Mammary epithelial cell (primary cell): ENCODE data around the gene RAB39A.

Experiments used
- EZH2 ChIP-seq: IDR thresholded peaks from 2 replicates; pipeline ENCODE4 v1.6.1; 2012; ENCODE audit warnings: low read length, inconsistent platforms, borderline replicate concordance
- TF ChIP-seq, protein P1 (sequence below), 2 donors: IDR thresholded peaks in 1 of 2; conservative IDR thresholded peaks in 1 of 2; 2 replicates each; pipeline ENCODE4 v1.5.1; 2011 to 2012; ENCODE audit warnings: inconsistent platforms in 2 of 2, low read length in 2 of 2, mild to moderate bottlenecking in 2 of 2, control low read depth in 1 of 2, low read depth in 1 of 2; ENCODE audit not compliant: insufficient read depth in 1 of 2; ENCODE audit errors: extremely low read depth in 1 of 2

DNA sequence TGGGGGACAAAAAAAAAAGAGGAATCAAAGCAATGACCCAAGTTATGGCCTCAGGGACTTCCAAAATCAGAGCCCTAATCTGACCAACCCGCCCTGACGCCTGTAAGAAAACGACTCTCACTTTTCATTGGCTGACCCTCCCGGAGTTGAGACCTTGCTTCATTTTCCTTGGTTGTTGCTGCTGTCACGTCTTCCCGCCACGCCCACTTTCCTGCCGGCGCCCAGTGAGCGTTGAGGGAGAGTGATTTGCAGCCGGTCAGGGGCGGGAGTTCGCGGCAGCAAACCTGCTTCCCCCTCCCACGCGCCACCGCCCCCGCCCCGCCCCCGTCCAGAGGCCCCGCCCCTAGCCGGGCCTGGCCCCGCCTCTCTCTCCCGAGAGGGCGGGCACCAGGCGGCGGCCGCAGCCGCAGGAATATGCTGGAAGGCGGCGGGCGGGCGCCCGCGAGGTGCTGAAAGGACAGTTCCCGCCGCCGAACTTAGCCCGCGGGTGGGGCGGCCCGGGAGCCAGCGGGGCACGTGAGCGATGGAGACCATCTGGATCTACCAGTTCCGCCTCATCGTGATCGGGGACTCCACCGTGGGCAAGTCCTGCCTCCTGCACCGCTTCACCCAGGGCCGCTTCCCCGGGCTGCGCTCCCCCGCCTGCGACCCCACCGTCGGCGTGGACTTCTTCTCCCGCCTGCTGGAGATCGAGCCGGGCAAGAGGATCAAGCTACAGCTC is at the start of gene RAB39A:
- TF ChIP-seq, protein P1, sequence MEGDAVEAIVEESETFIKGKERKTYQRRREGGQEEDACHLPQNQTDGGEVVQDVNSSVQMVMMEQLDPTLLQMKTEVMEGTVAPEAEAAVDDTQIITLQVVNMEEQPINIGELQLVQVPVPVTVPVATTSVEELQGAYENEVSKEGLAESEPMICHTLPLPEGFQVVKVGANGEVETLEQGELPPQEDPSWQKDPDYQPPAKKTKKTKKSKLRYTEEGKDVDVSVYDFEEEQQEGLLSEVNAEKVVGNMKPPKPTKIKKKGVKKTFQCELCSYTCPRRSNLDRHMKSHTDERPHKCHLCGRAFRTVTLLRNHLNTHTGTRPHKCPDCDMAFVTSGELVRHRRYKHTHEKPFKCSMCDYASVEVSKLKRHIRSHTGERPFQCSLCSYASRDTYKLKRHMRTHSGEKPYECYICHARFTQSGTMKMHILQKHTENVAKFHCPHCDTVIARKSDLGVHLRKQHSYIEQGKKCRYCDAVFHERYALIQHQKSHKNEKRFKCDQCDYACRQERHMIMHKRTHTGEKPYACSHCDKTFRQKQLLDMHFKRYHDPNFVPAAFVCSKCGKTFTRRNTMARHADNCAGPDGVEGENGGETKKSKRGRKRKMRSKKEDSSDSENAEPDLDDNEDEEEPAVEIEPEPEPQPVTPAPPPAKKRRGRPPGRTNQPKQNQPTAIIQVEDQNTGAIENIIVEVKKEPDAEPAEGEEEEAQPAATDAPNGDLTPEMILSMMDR (conservative IDR thresholded peaks at IDR 0.05 in 1 of 2, IDR thresholded peaks at IDR 0.05 in 1 of 2; ENCODE audit: extremely low read depth in 1 of 2, insufficient read depth in 1 of 2, low read depth in 1 of 2, low read length in 2 of 2) = no peak
- TF ChIP-seq EZH2 = no peak
